ENCODE results near the gene LCNL1.
A peak's percentile ranks its signal among the peaks of the same experiment; 100 is the strongest.

LCNL1 gene

GRCh38 chr9:136946228-136947027, 36.4 kb upstream of the LCNL1 start:
- H3K4me1 ChIP-seq (ENCODE audit: insufficient read depth, low read length, poor library complexity, severe bottlenecking), result peaks cover 23% of the 10 kb centered on the region
- no peaks in the 10 kb centered on the region for H3K9me3 ChIP-seq (ENCODE audit: insufficient read depth, low read depth, low read length)
- peaks cover 12% of the 10 kb centered on the region; the same call in 1 of the 2 replicates for H3K36me3 ChIP-seq (ENCODE audit: insufficient read depth, low read length)
- H3F3A ChIP-seq (ENCODE audit: low read depth), result no peaks in the 10 kb centered on the region
- H4K20me1 ChIP-seq (ENCODE audit: insufficient read depth, low read length, poor library complexity, severe bottlenecking), result peaks cover 26% of the 10 kb centered on the region
- H3K9me2 ChIP-seq (replicated peaks; ENCODE audit: low read depth, low read length), result no peaks in the 10 kb centered on the region
- H3K79me2 ChIP-seq (ENCODE audit: insufficient read depth, low read length), result peaks cover 26% of the 10 kb centered on the region
- no peak overlapping the region for H3K4me3 ChIP-seq (ENCODE audit: low read length, poor library complexity, severe bottlenecking)
- no peaks in the 10 kb centered on the region for H3K27me3 ChIP-seq (ENCODE audit: insufficient read depth, low read length, poor library complexity, severe bottlenecking)
- no peak overlapping the region for H3K9ac ChIP-seq (ENCODE audit: low read depth, low read length, poor library complexity, severe bottlenecking)
- TF ChIP-seq CTCF (conservative IDR thresholded peaks at IDR 0.05; ENCODE audit: low read length), result no peak
- no peak overlapping the region for H2AFZ ChIP-seq (ENCODE audit: low read length)
- no peak overlapping the region for H3K4me2 ChIP-seq (ENCODE audit: low read depth, low read length, poor library complexity, severe bottlenecking)

- Histone ChIP-seq H3K27me3 (ENCODE audit: insufficient read depth, low read length, poor library complexity, severe bottlenecking) (no peaks in the 10 kb centered on the region), H3K4me1 (ENCODE audit: insufficient read depth, low read length, poor library complexity, severe bottlenecking) (peaks cover 23% of the 10 kb centered on the region), H3K4me2 (ENCODE audit: low read depth, low read length, poor library complexity, severe bottlenecking) (no peak overlapping the region), H3F3A (ENCODE audit: low read depth) (no peaks in the 10 kb centered on the region), H3K9me3 (ENCODE audit: insufficient read depth, low read depth, low read length) (no peaks in the 10 kb centered on the region), H2AFZ (ENCODE audit: low read length) (no peak overlapping the region), H3K79me2 (ENCODE audit: insufficient read depth, low read length) (peaks cover 19% of the 10 kb centered on the region), H3K9ac (ENCODE audit: low read depth, low read length, poor library complexity, severe bottlenecking) (no peak overlapping the region), H3K9me2 (replicated peaks; ENCODE audit: low read depth, low read length) (no peaks in the 10 kb centered on the region), H4K20me1 (ENCODE audit: insufficient read depth, low read length, poor library complexity, severe bottlenecking) (peaks cover 18% of the 10 kb centered on the region), H3K36me3 (ENCODE audit: insufficient read depth, low read length) (peaks cover 3% of the 10 kb centered on the region; the same call in 1 of the 2 replicates), H3K4me3 (ENCODE audit: low read length, poor library complexity, severe bottlenecking) (no peak overlapping the region)
- TF ChIP-seq EZH2phosphoT487 (IDR thresholded peaks at IDR 0.05; ENCODE audit: borderline replicate concordance) (no peak), CTCF (conservative IDR thresholded peaks at IDR 0.05; ENCODE audit: low read length) (no peak)
These were observed 35.5 kb upstream of the LCNL1 start for GRCh38 chr9:136947028-136947891.

- Histone ChIP-seq H3K9ac (ENCODE audit: low read depth, low read length, poor library complexity, severe bottlenecking) (no peak overlapping the region), H3K9me3 (ENCODE audit: insufficient read depth, low read depth, low read length) (no peaks in the 10 kb centered on the region), H2AFZ (ENCODE audit: low read length) (no peak overlapping the region), H3K9me2 (replicated peaks; ENCODE audit: low read depth, low read length) (no peaks in the 10 kb centered on the region), H3K79me2 (ENCODE audit: insufficient read depth, low read length) (peaks cover 12% of the 10 kb centered on the region), H3K4me1 (ENCODE audit: insufficient read depth, low read length, poor library complexity, severe bottlenecking) (peaks cover 23% of the 10 kb centered on the region), H3F3A (ENCODE audit: low read depth) (no peaks in the 10 kb centered on the region), H3K4me3 (ENCODE audit: low read length, poor library complexity, severe bottlenecking) (no peak overlapping the region), H3K4me2 (ENCODE audit: low read depth, low read length, poor library complexity, severe bottlenecking) (no peak overlapping the region), H3K27me3 (ENCODE audit: insufficient read depth, low read length, poor library complexity, severe bottlenecking) (no peaks in the 10 kb centered on the region), H4K20me1 (ENCODE audit: insufficient read depth, low read length, poor library complexity, severe bottlenecking) (peaks cover 11% of the 10 kb centered on the region), H3K36me3 (ENCODE audit: insufficient read depth, low read length) (no peaks in the 10 kb centered on the region)
- TF ChIP-seq EZH2phosphoT487 (IDR thresholded peaks at IDR 0.05; ENCODE audit: borderline replicate concordance) (no peak), CTCF (conservative IDR thresholded peaks at IDR 0.05; ENCODE audit: low read length) (peak; percentile 59)
These were observed 34.8 kb upstream of the LCNL1 start for GRCh38 chr9:136947955-136948510.

Measured in Loucy (cell line).